KMS-11 (cell line): ENCODE measurements around the gene TSPAN31.
"Not testable (repeated sequence)": the region's sequence is repeated elsewhere in the genome, so short reads cannot be mapped to it uniquely, and the experiment has no call there.

Source experiments
- H2AFZ ChIP-seq: fragments of 200-600 bp; sonication (generic); 2 replicates; pipeline ENCODE4 v1.6.1; 2016; ENCODE audit warnings: antibody characterized with exemption, mixed run types, low read depth
- H3K27ac ChIP-seq: fragments of 200-600 bp; sonication (generic); 2 replicates; pipeline ENCODE4 v1.6.1; 2016; ENCODE audit warnings: mild to moderate bottlenecking, mixed run types
- H3K27me3 ChIP-seq: fragments of 200-600 bp; sonication (generic); 2 replicates; pipeline ENCODE4 v1.6.1; 2017; ENCODE audit warnings: mild to moderate bottlenecking, low read depth, mixed run types, moderate library complexity; ENCODE audit not compliant: insufficient read depth
- H3K36me3 ChIP-seq: fragments of 200-600 bp; sonication (generic); 2 replicates; pipeline ENCODE4 v1.6.1; 2017; ENCODE audit warnings: mild to moderate bottlenecking, mixed run types; ENCODE audit not compliant: insufficient read depth
- H3K4me1 ChIP-seq: fragments of 200-600 bp; sonication (generic); 2 replicates; pipeline ENCODE4 v1.6.1; 2016; ENCODE audit warnings: mild to moderate bottlenecking, low read depth, mixed run types; ENCODE audit not compliant: poor library complexity, severe bottlenecking
- H3K4me2 ChIP-seq: fragments of 200-600 bp; sonication (generic); 2 replicates; pipeline ENCODE4 v1.7.0; 2016; ENCODE audit warnings: mild to moderate bottlenecking, mixed run types
- H3K4me3 ChIP-seq: fragments of 200-600 bp; sonication (generic); IDR thresholded peaks from 2 replicates; pipeline ENCODE4 v1.6.1; 2017; ENCODE audit warnings: low read depth, low read length, mixed read lengths; ENCODE audit not compliant: insufficient read depth
- H3K79me2 ChIP-seq: fragments of 200-600 bp; sonication (generic); 2 replicates; pipeline ENCODE4 v1.6.1; 2016; ENCODE audit warnings: low read depth, mixed run types; ENCODE audit not compliant: insufficient read depth
- H3K9ac ChIP-seq: fragments of 200-600 bp; sonication (generic); 2 replicates; pipeline ENCODE4 v1.6.1; 2016; ENCODE audit warnings: mild to moderate bottlenecking, mixed run types
- H4K20me1 ChIP-seq: fragments of 200-600 bp; sonication (generic); 2 replicates; pipeline ENCODE4 v1.6.1; 2016; ENCODE audit warnings: mild to moderate bottlenecking, mixed run types; ENCODE audit not compliant: insufficient read depth
- CTCF ChIP-seq: fragments of 200-600 bp; sonication (generic); conservative IDR thresholded peaks from 2 replicates; pipeline ENCODE4 v1.6.1; 2017; ENCODE audit warnings: low read depth, mild to moderate bottlenecking, antibody characterized with exemption, low read length, moderate library complexity, mixed read lengths

TSPAN31 gene

GRCh38 chr12:57771236-57771872, 26.5 kb downstream of the TSPAN31 start:
- Histone ChIP-seq H3K79me2 (peaks cover 16% of the 10 kb centered on the region; the same call in 1 of the 2 replicates), H3K27ac (peak overlapping the region; percentile 93), H3K36me3 (no peaks in the 10 kb centered on the region; the same call in 1 of the 2 replicates), H3K4me2 (peak overlapping the region; percentile 97), H3K4me3 (no peak overlapping the region), H3K27me3 (no peaks in the 10 kb centered on the region), H4K20me1 (no peaks in the 10 kb centered on the region), H3K9ac (peak overlapping the region; percentile 98), H2AFZ (peak overlapping the region; percentile 95), H3K4me1 (peaks cover 22% of the 10 kb centered on the region)
- TF ChIP-seq CTCF: no peak

GRCh38 chr12:57771873-57772428, 27.1 kb downstream of the TSPAN31 start, which contains the start of gene METTL1:
Gene METTL1, minus strand, starts transcription at chr12:57772105. Its CDS starts 22 bp downstream, at chr12:57772083.
- peak within 1 kb of the TSS; percentile 97 for H3K4me2 ChIP-seq
- H2AFZ ChIP-seq: peak within 1 kb of the TSS; percentile 95
- TF ChIP-seq CTCF: no peak
- peak within 1 kb of the TSS; percentile 94 for H3K4me3 ChIP-seq
- no peaks in the 10 kb centered on the region for H3K27me3 ChIP-seq
- peaks cover 16% of the 10 kb centered on the region; the same call in 1 of the 2 replicates for H3K79me2 ChIP-seq
- no peaks in the 10 kb centered on the region for H4K20me1 ChIP-seq
- H3K36me3 ChIP-seq: no peaks in the 10 kb centered on the region; the same call in 1 of the 2 replicates
- H3K4me1 ChIP-seq: peaks cover 22% of the 10 kb centered on the region
- H3K9ac ChIP-seq: peak within 1 kb of the TSS; percentile 98
- H3K27ac ChIP-seq: peak within 1 kb of the TSS; percentile 93

DNA sequence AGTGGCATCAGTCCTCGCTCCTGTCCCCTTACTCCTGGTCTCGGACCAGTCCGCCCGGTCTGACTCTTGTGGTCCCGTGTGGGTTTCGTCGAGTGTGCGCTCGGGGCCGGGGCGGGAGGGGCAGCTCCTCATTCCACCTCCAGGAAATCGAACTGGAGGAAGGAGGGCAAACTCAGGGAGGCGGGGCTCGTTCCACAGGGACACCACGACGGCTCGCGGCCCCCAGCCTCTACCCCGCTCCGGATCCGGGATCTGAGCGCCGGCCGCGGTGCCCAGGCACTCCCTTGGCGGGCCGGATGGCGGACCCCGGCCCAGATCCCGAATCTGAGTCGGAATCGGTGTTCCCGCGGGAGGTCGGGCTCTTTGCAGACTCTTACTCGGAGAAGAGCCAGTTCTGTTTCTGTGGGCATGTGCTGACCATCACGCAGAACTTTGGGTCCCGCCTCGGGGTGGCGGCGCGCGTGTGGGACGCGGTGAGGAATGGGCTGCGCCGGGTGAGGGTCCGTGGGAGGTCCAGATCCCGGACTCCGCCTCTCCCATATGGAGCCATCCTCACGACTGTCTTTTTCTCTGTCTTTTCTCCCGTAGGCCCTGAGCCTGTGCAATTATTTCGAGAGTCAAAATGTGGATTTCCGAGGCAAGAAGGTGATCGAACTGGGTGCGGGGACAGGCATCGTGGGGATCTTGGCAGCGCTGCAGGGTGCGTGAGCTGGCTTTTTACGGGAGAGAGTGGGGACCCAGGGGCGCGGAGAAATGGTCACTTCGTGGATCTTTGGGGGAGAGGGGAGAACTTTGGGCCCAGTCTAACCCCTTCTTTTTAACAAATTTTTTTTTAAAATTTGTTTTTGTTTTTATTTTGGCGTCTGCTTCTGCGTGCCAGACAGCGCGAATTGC, 27.8 kb downstream of the TSPAN31 start, which contains the start of gene EEF1AKMT3:
EEF1AKMT3 (plus strand) TSS at position 186 of the 894 bp plus-strand sequence; CDS start at position 297, 111 bp downstream.
- 0 out of 2 replicates have a peak, but pooled peaks have one; percentile 14 for TF ChIP-seq CTCF
- peak within 1 kb of the TSS; percentile 98 for H3K9ac ChIP-seq
- H3K79me2 ChIP-seq: peaks cover 16% of the 10 kb centered on the region; the same call in 1 of the 2 replicates
- H3K36me3 ChIP-seq: no peaks in the 10 kb centered on the region; the same call in 1 of the 2 replicates
- H2AFZ ChIP-seq: peak within 1 kb of the TSS; percentile 95
- peak within 1 kb of the TSS; percentile 93 for H3K27ac ChIP-seq
- H3K4me1 ChIP-seq: peaks cover 22% of the 10 kb centered on the region
- no peaks in the 10 kb centered on the region for H3K27me3 ChIP-seq
- peak within 1 kb of the TSS; percentile 97 for H3K4me2 ChIP-seq
- H3K4me3 ChIP-seq: peak within 1 kb of the TSS; percentile 94
- H4K20me1 ChIP-seq: no peaks in the 10 kb centered on the region

GRCh38 chr12:57774634-57775033, 29.8 kb downstream of the TSPAN31 start:
- H3K4me2 ChIP-seq, H3K36me3 ChIP-seq, H2AFZ ChIP-seq, H4K20me1 ChIP-seq, H3K27me3 ChIP-seq, H3K9ac ChIP-seq, H3K27ac ChIP-seq, H3K4me3 ChIP-seq: not testable (repeated sequence)
- Histone ChIP-seq H3K4me1 (peaks cover 22% of the 10 kb centered on the region), H3K79me2 (peaks cover 16% of the 10 kb centered on the region; the same call in 1 of the 2 replicates)
